ENCODE data around the gene RRAD. TPM values are rescaled to one million over a fixed set of nuclear protein-coding genes. Genes with fewer than 3 reads are reported as not detected.
"Not testable (repeated sequence)": the region's sequence is repeated elsewhere in the genome, so short reads cannot be mapped to it uniquely, and the experiment has no call there.

Gene RRAD
- polyA plus RNA-seq (2011; rRNA removed): 1.8 and 3.8 TPM in 2 replicates
- 0.57 and 1.6 TPM in 2 replicates for polyA minus RNA-seq (2011; rRNA and poly(A)+ RNA removed)

- CTCF ChIA-PET: interaction anchor here (1.8 to 5.4 kb wide), 2 partner anchors 29 to 38 kb away, joined by 4 to 118 read pairs; no protein-coding TSS in a partner anchor
- Histone ChIP-seq H3K27me3 (ENCODE audit: control insufficient read depth, insufficient read depth, low read length) (peaks cover 5% of the 10 kb centered on the region; the same call in 1 of the 2 replicates), H3K36me3 (ENCODE audit: control insufficient read depth, insufficient read depth, low read length) (no peaks in the 10 kb centered on the region), H3K4me3 (ENCODE audit: low read depth, low read length) (peak within 1 kb of the TSS; percentile 45)
- no peak for TF ChIP-seq CTCF (IDR thresholded peaks at IDR 0.05; ENCODE audit: insufficient read depth, low read depth, low read length)
- DNase-seq (ENCODE audit: low read depth): no peak
- POLR2A ChIA-PET: no interaction called here
These were observed at the start of gene RRAD for GRCh38 chr16:66925322-66925840. Gene RRAD, minus strand, starts transcription at chr16:66925535. Its CDS starts 356 bp downstream, at chr16:66925179.

DNA sequence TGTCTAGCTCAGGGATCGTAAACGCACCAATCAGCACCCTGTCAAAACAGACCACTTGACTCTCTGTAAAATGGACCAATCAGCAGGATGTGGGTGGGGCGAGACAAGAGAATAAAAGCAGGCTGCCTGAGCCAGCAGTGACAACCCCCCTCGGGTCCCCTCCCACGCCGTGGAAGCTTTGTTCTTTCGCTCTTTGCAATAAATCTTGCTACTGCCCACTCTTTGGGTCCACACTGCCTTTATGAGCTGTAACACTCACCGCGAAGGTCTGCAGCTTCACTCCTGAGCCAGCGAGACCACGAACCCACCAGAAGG is 49.6 kb upstream of the RRAD start:
- H3K4me3 ChIP-seq (ENCODE audit: low read depth, low read length); POLR2A ChIA-PET; H3K27me3 ChIP-seq (ENCODE audit: control insufficient read depth, insufficient read depth, low read length); H3K36me3 ChIP-seq (ENCODE audit: control insufficient read depth, insufficient read depth, low read length); DNase-seq (ENCODE audit: low read depth): not testable (repeated sequence)
- CTCF ChIA-PET: interaction anchor here (0.9 to 7.7 kb wide), 5 partner anchors 8 to 210 kb away, joined by 3 to 55 read pairs (median 26); partner anchors contain the start of genes CES3 and MATCAP1

- H3K36me3 ChIP-seq (ENCODE audit: control insufficient read depth, insufficient read depth, low read length); DNase-seq (ENCODE audit: low read depth); POLR2A ChIA-PET; H3K27me3 ChIP-seq (ENCODE audit: control insufficient read depth, insufficient read depth, low read length); H3K4me3 ChIP-seq (ENCODE audit: low read depth, low read length): not testable (repeated sequence)
- CTCF ChIA-PET: interaction anchor here (0.9 to 7.7 kb wide), 4 partner anchors 13 to 210 kb away, joined by 4 to 55 read pairs (median 38); partner anchors contain the start of genes CES3 and MATCAP1
These were observed 49.0 kb upstream of the RRAD start for GRCh38 chr16:66974156-66974931.

DNA sequence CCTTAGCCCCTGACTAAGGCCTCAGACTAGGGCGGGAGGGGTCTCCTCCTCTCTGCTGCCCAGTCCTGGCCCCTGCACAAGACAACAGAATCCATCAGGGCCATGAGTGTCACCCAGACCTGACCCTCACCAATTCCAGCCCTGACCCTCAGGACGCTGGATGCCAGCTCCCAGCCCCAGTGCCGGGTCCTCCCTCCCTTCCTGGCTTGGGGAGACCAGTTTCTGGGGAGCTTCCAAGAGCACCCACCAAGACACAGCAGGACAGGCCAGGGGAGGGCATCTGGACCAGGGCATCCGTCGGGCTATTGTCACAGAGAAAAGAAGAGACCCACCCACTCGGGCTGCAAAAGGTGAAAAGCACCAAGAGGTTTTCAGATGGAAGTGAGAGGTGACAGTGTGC is 48.4 kb upstream of the RRAD start:
- no peak for TF ChIP-seq CTCF (IDR thresholded peaks at IDR 0.05; ENCODE audit: insufficient read depth, low read depth, low read length)
- ChIA-PET POLR2A (no interaction called here), CTCF (interaction anchor here (0.5 to 7.7 kb wide), 8 partner anchors 9 to 211 kb away, joined by 3 to 55 read pairs (median 4); partner anchors contain the start of genes CES3, CES4A and MATCAP1)
- Histone ChIP-seq H3K27me3 (ENCODE audit: control insufficient read depth, insufficient read depth, low read length) (0 out of 2 replicates have a peak, but pooled peaks cover 2% of the 10 kb centered on the region), H3K36me3 (ENCODE audit: control insufficient read depth, insufficient read depth, low read length) (no peaks in the 10 kb centered on the region), H3K4me3 (ENCODE audit: low read depth, low read length) (no peak overlapping the region)
- no peak for DNase-seq (ENCODE audit: low read depth)

- no peak for DNase-seq (ENCODE audit: low read depth)
- ChIA-PET POLR2A (no interaction called here), CTCF (interaction anchor here (0.9 to 7.7 kb wide), 6 partner anchors 9 to 188 kb away, joined by 4 to 55 read pairs (median 4); partner anchors contain the start of genes CES3 and CES4A)
- 0 out of 2 replicates have a peak, but pooled peaks cover 2% of the 10 kb centered on the region for H3K27me3 ChIP-seq (ENCODE audit: control insufficient read depth, insufficient read depth, low read length)
- no peak for TF ChIP-seq CTCF (IDR thresholded peaks at IDR 0.05; ENCODE audit: insufficient read depth, low read depth, low read length)
- H3K4me3 ChIP-seq (ENCODE audit: low read depth, low read length): no peak overlapping the region
- H3K36me3 ChIP-seq (ENCODE audit: control insufficient read depth, insufficient read depth, low read length): no peaks in the 10 kb centered on the region
These were observed 47.6 kb upstream of the RRAD start for GRCh38 chr16:66972983-66973382.
